Measurements from ENCODE around the gene RFC2.

DNA sequence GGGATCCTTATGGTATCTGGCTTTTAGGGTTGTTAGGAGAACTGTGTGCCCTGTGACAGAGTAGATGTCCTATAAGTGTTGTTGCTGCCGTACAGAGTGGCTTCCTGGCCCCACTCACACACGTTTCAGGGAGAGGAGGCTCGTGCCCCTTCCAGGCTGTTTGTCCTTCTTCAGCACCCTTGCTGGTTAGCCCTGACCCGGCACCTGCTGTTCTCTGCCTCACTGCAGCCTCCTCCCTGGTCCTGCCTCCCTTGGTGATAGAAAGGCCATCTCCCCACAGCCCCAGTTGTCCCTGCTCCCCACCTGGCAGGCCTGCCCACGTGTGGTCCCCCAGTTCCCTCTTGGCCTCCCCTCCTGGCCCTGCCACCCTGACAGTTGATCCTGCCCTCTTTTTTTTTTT is 37.3 kb upstream of the RFC2 start:
- TF ChIP-seq, protein P1, sequence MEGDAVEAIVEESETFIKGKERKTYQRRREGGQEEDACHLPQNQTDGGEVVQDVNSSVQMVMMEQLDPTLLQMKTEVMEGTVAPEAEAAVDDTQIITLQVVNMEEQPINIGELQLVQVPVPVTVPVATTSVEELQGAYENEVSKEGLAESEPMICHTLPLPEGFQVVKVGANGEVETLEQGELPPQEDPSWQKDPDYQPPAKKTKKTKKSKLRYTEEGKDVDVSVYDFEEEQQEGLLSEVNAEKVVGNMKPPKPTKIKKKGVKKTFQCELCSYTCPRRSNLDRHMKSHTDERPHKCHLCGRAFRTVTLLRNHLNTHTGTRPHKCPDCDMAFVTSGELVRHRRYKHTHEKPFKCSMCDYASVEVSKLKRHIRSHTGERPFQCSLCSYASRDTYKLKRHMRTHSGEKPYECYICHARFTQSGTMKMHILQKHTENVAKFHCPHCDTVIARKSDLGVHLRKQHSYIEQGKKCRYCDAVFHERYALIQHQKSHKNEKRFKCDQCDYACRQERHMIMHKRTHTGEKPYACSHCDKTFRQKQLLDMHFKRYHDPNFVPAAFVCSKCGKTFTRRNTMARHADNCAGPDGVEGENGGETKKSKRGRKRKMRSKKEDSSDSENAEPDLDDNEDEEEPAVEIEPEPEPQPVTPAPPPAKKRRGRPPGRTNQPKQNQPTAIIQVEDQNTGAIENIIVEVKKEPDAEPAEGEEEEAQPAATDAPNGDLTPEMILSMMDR (conservative IDR thresholded peaks at IDR 0.05; ENCODE audit: low read length), result no peak
- TF ChIP-seq EZH2phosphoT487 (IDR thresholded peaks at IDR 0.05; ENCODE audit: borderline replicate concordance, low read depth, low read length), result no peak

All from OCI-LY7 (cell line).